Activated naive CD8-positive, alpha-beta T cell treated with anti-CD3 and anti-CD28 coated beads, Interleukin-2, amount 10 ng/mL, durations not matched to agents 7 days and 5 days (primary cell): ENCODE data around the gene UPP1. TPM values are rescaled to one million over a fixed set of nuclear protein-coding genes. Genes with fewer than 3 reads are reported as not detected.
"Not testable (repeated sequence)": the region's sequence is repeated elsewhere in the genome, so short reads cannot be mapped to it uniquely, and the experiment has no call there.

ENCODE experiments used
- ATAC-seq: fragments of 150-1000 bp; cut with Tn5 transposase; one replicate; pipeline ENCODE4 v1.10.0; 2021; ENCODE audit warnings: low read depth, moderate library complexity
- POLR2A ChIA-PET: fragments of 350-600 bp; sonication (Branson Sonifier 250); formaldehyde crosslinking; loops from one replicate; lab custom pipeline; 2021; ENCODE audit warnings: antibody characterized with exemption; lab: Charles Lee
- DNase-seq: peaks from one replicate; pipeline ENCODE4 v3.0.0; 2021
- H3K27ac Mint-ChIP-seq: one replicate; pipeline ENCODE4 v1.8.0; 2022; ENCODE audit warnings: mild to moderate bottlenecking, mixed read lengths
- H3K27me3 Mint-ChIP-seq: one replicate; pipeline ENCODE4 v1.8.0; 2022; ENCODE audit warnings: mild to moderate bottlenecking, moderate library complexity, mixed read lengths
- H3K36me3 Mint-ChIP-seq: one replicate; pipeline ENCODE4 v1.8.0; 2021; ENCODE audit warnings: mild to moderate bottlenecking, mixed read lengths
- H3K4me1 Mint-ChIP-seq: one replicate; pipeline ENCODE4 v1.8.0; 2021; ENCODE audit warnings: mixed read lengths
- H3K4me3 Mint-ChIP-seq: one replicate; pipeline ENCODE4 v1.8.0; 2022; ENCODE audit warnings: mild to moderate bottlenecking, moderate library complexity, mixed read lengths
- H3K9me3 Mint-ChIP-seq: one replicate; pipeline ENCODE4 v1.8.0; 2021; ENCODE audit warnings: mixed read lengths
- total RNA-seq, 2 experiments: library from RNA; stranded (reverse); gene quantifications; one replicate each; pipeline ENCODE4 v1.2.3, GENCODE V29; 2021

The UPP1 gene
- total RNA-seq, 2 experiments from 2014 or later: 50.4 to 55.1 TPM

DNA sequence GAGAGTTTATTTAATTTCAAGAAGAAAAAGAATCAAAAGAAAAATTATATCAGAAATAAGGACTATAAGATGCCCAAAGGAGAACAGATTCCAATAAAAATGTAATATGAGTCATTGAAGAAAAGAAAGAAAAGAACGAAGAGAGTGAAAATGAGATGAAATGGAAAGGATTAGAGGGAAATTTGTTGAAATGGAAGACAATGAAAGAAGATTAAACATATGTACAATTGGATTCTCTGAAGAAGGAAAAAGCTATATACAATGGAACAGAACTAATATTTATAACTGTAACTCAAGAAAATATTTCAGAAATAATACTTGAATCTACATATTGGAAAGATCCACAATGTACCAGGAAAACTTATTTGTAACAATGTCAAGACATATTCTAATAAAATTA lies 25.1 kb upstream of the UPP1 start:
- DNase-seq: no peak
- Mint-ChIP-seq H3K9me3 (peaks cover 7% of the 10 kb centered on the region), H3K27ac (no peak overlapping the region), H3K36me3 (peaks cover 8% of the 10 kb centered on the region), H3K4me3 (no peak overlapping the region), H3K4me1 (peaks cover 2% of the 10 kb centered on the region), H3K27me3 (no peaks in the 10 kb centered on the region)
- no peak for ATAC-seq
- POLR2A ChIA-PET: no interaction called here

DNA sequence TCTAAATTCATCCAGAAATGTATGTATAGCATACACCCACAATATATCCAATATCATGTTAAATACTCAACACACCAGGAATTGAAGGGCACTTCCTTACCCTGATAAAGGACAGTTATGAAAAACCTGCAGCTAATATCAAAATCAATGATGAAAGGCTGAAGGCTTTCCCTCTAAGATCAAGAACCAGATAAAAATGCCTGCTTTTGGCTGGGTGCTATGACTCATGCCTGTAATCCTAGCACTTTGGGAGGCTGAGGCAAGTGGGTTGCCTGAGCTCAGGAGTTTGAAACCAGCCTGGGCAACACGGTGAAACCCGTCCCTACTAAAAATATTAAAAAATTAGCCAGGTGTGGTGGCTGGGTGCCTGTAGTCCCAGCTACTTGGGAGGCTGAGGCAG lies 21.6 kb upstream of the UPP1 start:
- DNase-seq (no peak), ATAC-seq (no peak)
- Mint-ChIP-seq H3K36me3 (peaks cover 6% of the 10 kb centered on the region), H3K27me3 (no peaks in the 10 kb centered on the region), H3K27ac (no peak overlapping the region), H3K4me3 (no peak overlapping the region), H3K4me1 (no peaks in the 10 kb centered on the region), H3K9me3 (peaks cover 13% of the 10 kb centered on the region)
- POLR2A ChIA-PET: no interaction called here

DNA sequence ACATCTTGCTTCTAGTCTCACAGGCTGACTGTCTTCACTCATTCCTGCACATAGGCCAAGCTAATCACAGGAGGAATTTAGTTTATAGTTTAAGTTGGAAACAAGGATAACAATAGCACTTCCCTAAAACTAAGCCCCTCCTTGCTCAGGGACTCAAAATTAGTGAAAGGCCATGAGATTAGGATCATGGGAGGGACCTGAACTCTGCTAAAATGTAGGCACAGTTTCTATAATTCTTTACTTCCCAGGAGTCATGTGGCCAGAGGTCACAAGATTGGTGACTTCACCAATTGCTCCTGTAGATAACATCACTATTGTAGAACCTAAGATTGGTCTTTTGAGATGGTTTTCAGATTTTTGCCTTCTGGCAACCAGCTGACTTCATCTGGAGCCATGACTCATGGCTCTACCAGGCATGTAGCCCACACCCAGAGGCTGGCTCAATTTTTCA lies 14.8 kb upstream of the UPP1 start:
- POLR2A ChIA-PET: interaction anchor here (1.3 kb wide), 1 partner anchor 13 kb away, joined by 3 read pairs; no protein-coding TSS in a partner anchor
- Mint-ChIP-seq H3K27ac (no peak overlapping the region), H3K4me1 (peaks cover 4% of the 10 kb centered on the region), H3K27me3 (peaks cover 2% of the 10 kb centered on the region), H3K9me3 (peaks cover 6% of the 10 kb centered on the region), H3K4me3 (no peak overlapping the region), H3K36me3 (peaks cover 2% of the 10 kb centered on the region)
- DNase-seq: no peak
- peak; percentile 18 for ATAC-seq

DNA sequence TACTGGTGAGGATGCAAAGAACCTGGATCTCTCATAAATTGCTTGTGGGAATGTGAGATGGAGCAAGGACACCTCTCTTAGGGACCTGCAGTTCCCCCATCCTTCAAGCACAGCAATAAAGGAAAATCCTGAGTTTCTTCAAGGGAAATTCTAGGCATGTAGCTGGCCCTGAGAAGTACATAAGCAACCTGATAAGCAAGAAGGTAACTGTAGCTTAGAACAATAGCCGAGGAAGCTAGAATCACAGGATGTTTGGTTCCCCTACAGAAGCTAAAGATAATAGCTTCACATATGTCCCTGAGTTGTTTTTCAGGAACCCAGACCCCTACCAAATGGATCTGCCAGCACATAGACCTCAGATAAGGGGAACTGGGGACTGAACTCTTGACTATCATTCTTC lies 11.6 kb upstream of the UPP1 start:
- Mint-ChIP-seq H3K27ac (no peak overlapping the region), H3K9me3 (peaks cover 1% of the 10 kb centered on the region), H3K27me3 (peaks cover 2% of the 10 kb centered on the region), H3K4me3 (no peak overlapping the region), H3K36me3 (peaks cover 2% of the 10 kb centered on the region), H3K4me1 (peaks cover 4% of the 10 kb centered on the region)
- POLR2A ChIA-PET: no interaction called here
- no peak for ATAC-seq
- no peak for DNase-seq

DNA sequence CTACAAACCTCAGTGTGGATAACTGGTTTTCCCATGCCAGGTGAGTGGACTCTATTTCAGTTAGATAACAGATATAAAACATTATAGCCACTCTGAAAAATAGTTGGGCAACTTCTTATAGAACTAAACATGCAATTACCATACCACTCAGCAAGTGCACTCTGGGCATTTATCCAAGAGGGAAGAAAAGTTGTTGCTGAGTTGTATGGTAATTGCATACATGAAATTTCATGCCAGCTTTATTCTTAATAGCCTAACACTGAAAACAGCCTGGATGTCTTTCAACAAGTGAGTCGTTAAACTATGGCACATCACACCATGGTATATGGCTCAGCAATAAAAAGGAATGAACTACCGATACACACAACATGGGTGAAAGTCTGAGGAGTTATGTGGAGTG lies 10.6 kb upstream of the UPP1 start:
- no peak for ATAC-seq

DNA sequence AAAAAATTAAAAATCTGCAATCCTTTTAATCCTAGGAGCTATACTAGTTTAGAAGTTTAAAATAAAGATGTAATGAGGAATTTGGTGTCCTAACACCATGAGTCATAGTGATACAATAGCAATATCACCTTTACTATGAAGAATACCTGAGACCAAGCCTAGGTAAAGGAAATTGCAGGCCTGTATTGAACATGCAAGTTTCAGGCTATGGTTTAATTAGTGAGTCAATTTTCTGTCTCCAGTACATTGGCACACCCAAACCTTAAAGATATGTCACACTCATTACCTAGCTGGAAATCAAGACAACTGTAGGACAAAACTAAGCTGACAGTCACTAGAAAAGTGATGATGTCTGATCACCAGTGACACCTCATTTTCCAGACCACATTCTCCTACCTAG lies 6.7 kb upstream of the UPP1 start:
- H3K27ac Mint-ChIP-seq, H3K4me3 Mint-ChIP-seq: not testable (repeated sequence)
- H3K4me1 Mint-ChIP-seq: peaks cover 43% of the 10 kb centered on the region

More for the DNA sequence above, 10.6 kb upstream of the UPP1 start:
- Mint-ChIP-seq H3K4me1 (peaks cover 10% of the 10 kb centered on the region), H3K27me3 (peaks cover 2% of the 10 kb centered on the region), H3K9me3 (no peaks in the 10 kb centered on the region), H3K36me3 (peaks cover 4% of the 10 kb centered on the region), H3K27ac (no peak overlapping the region), H3K4me3 (no peak overlapping the region)
- no peak for DNase-seq
- POLR2A ChIA-PET: no interaction called here

DNA sequence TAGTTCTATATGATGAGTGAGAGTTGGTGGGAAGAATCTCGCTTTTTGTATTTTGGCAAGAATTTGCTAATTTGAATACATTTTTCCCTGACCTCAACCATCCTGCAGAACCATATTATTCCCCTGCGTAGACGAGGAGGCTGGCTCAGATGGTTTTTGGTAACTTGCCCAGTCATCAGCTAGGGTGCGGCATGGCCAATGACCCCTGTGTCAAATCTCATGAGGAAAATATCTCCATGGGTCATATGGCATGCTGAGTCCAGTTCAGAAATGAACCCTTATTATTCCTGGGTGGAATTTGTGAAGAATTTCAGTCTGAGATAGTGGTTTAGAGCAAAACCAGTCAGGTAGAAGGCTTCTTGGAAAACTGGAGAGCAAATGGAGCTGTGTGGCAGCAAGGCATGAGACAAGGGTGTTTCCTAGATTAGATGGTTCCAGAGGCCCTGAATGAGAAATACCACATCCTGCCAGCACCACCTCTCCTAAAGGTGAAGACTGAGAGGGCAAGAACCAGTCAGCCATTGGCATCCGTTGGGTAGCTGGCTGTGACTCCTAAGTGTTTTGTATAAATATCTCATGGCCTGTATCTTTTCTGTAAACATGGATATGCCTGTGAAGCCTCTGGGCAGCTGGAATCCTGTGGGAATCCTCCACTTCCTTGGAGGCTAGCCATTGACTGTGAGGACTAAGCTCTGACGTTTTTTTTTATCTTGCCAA lies 5.8 kb upstream of the UPP1 start:
- DNase-seq (no peak), ATAC-seq (peak; percentile 22)
- POLR2A ChIA-PET: interaction anchor here (0.6 to 1.2 kb wide), 3 partner anchors 13 to 138 kb away, joined by 3 to 4 read pairs (median 3); no protein-coding TSS in a partner anchor
- Mint-ChIP-seq H3K27me3 (no peaks in the 10 kb centered on the region), H3K4me3 (peak overlapping the region; percentile 53), H3K36me3 (peaks cover 4% of the 10 kb centered on the region), H3K4me1 (peaks cover 47% of the 10 kb centered on the region), H3K9me3 (no peaks in the 10 kb centered on the region), H3K27ac (peak overlapping the region; percentile 69)

More for the DNA sequence above, 6.7 kb upstream of the UPP1 start:
- H3K27me3 Mint-ChIP-seq, H3K36me3 Mint-ChIP-seq, ATAC-seq, POLR2A ChIA-PET, DNase-seq, H3K9me3 Mint-ChIP-seq: not testable (repeated sequence)

DNA sequence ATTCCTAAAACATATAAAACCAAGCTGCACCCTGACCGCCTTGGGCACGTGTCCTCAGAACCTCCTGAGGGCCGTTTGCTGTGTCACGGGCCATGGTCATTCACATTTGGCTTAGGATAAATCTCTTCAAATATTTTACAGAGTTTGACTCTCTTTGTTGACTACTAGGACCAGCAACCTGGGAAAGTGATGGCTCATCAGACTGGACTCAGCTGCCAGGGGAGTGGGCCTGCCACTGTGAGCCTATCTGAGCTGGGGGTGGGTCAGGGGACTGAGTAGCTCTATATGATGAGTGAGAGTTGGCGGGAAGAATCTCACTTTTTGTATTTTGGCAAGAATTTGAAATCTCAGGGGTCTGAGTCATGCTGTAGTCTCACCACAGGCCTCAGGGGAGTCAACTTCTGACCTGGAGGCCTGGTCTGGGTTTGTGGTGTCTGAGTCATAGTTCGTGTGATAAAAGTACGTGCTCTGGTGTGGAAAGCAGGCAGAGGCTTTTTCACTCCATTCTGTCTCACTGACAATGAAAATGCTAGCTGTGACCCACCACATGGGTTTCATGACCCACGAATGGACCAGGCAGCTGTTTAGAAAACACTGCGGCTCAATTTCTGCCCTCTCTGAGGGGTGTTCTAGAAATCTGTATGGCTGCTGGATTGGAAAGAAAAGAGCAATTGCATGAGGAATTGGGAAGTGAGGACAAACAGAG lies 4.2 kb upstream of the UPP1 start:
- POLR2A ChIA-PET: interaction anchor here (1.1 to 3.2 kb wide), 4 partner anchors 11 to 93 kb away, joined by 3 to 11 read pairs (median 6); partner anchors contain the start of gene C7orf57
- peak; percentile 57 for DNase-seq

DNA sequence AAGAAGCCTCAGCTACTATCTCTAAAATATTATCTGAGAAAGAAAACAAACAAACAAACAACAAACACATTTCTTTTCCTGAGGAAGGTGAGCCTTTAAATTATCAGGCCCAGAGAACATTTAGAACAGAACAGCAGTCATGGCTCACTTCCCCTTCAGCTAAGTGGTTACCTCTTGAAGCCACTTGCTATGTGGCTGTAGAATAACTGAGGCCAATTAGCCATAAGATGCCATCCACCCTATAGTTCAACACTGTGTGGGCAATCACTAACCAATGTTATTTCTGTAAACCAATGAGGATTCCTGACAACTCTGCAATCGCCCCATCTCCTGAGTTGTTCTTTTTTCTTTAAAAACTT lies 3.7 kb upstream of the UPP1 start:
- ATAC-seq (no peak), DNase-seq (no peak)
- peak overlapping the region; percentile 94 for H3K27ac Mint-ChIP-seq
- no peaks in the 10 kb centered on the region for H3K27me3 Mint-ChIP-seq
- peak overlapping the region; percentile 70 for H3K4me3 Mint-ChIP-seq
- H3K4me1 Mint-ChIP-seq: peaks cover 48% of the 10 kb centered on the region
- H3K36me3 Mint-ChIP-seq: peaks cover 3% of the 10 kb centered on the region
- POLR2A ChIA-PET: interaction anchor here (1.1 to 3.2 kb wide), 4 partner anchors 11 to 94 kb away, joined by 3 to 11 read pairs (median 6); partner anchors contain the start of gene C7orf57
- H3K9me3 Mint-ChIP-seq: no peaks in the 10 kb centered on the region

More for the DNA sequence above, 4.2 kb upstream of the UPP1 start:
- Mint-ChIP-seq H3K27ac (peak overlapping the region; percentile 94), H3K9me3 (no peaks in the 10 kb centered on the region), H3K4me3 (peak overlapping the region; percentile 70), H3K36me3 (peaks cover 2% of the 10 kb centered on the region), H3K27me3 (no peaks in the 10 kb centered on the region), H3K4me1 (peaks cover 47% of the 10 kb centered on the region)
- ATAC-seq: peak; percentile 19

DNA sequence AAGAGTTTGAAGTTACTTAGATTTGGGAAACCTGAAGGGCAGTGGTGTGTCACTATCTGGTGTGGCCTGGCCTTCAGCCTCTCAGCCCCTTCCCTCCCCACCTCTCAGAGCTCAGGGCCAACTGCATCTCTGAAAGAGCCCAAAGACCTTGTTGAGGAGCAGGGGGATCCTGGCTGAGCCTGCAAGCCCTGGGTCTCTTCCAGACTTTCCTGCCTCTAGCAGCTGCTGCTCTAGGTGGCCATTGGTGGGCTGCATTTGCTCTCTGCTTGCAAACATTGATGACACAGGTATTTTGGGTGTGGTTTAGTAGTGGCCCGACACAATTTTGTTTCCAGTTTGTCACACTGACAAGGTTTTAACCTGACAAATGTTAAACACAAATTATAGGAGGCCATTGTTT lies 3.1 kb upstream of the UPP1 start:
- POLR2A ChIA-PET: interaction anchor here (1.6 to 3.2 kb wide), 3 partner anchors 10 to 95 kb away, joined by 8 to 11 read pairs (median 10); no protein-coding TSS in a partner anchor
- Mint-ChIP-seq H3K27ac (peak overlapping the region; percentile 94), H3K27me3 (no peaks in the 10 kb centered on the region), H3K36me3 (peaks cover 7% of the 10 kb centered on the region), H3K4me3 (peak overlapping the region; percentile 70), H3K9me3 (no peaks in the 10 kb centered on the region), H3K4me1 (peaks cover 52% of the 10 kb centered on the region)
- DNase-seq (no peak), ATAC-seq (no peak)

DNA sequence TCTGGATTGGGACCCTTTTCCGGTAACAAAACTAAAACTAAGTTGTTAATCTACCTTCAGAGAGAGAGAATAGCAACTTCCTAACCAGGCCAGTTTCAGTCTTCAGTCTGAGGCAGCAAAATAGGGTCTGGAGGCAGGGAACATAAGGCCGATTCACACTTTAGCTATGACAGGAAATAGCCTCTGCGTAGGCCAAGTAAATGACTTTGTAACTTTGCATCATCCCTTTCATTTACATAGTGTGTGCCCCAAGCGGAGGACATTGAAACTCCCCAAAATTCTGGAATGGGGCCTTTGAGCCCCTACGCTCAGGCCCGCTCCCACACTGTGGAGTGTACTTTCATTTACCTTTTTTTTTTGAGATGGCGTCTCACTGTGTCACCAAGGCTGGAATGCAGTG lies 1.7 kb upstream of the UPP1 start:
- no peaks in the 10 kb centered on the region for H3K9me3 Mint-ChIP-seq
- H3K27me3 Mint-ChIP-seq: no peaks in the 10 kb centered on the region
- peaks cover 59% of the 10 kb centered on the region for H3K4me1 Mint-ChIP-seq
- no peak for ATAC-seq
- peaks cover 17% of the 10 kb centered on the region for H3K36me3 Mint-ChIP-seq
- POLR2A ChIA-PET: interaction anchor here (1.0 to 3.2 kb wide), 4 partner anchors 9 to 96 kb away, joined by 3 to 13 read pairs (median 10); no protein-coding TSS in a partner anchor
- peak overlapping the region; percentile 82 for H3K4me3 Mint-ChIP-seq
- peak overlapping the region; percentile 94 for H3K27ac Mint-ChIP-seq
- no peak for DNase-seq

DNA sequence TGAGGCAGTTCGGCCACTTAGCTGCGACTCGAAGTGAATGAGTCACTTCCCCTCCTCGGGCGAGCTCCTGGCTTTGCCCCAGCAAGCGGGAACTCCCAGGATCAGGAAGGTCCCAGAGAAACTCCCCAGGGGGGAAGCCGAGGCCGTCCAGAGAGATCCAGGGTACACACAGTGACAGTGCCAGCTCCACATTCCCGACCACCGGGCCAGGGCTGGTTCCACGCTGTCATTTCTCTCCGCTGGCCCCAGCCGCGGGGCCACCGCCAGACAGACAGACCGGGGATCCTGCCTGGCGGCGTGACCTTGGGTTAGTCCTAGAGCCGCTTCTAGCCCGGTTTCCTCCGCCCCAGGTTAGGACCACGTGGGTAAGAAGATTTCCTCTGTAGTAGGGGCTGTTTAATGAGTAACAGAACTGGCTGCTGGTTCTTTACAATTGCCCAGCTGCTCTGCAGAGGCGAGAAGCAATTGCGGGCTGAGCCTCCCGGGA lies 463 bp upstream of the UPP1 start:
- Mint-ChIP-seq H3K9me3 (no peaks in the 10 kb centered on the region), H3K4me3 (peak overlapping the region; percentile 82), H3K4me1 (peaks cover 54% of the 10 kb centered on the region), H3K27ac (peak overlapping the region; percentile 94), H3K27me3 (no peaks in the 10 kb centered on the region), H3K36me3 (peaks cover 20% of the 10 kb centered on the region)
- DNase-seq (no peak), ATAC-seq (peak; percentile 79)
- POLR2A ChIA-PET: interaction anchor here (0.9 to 2.4 kb wide), 6 partner anchors 9 to 97 kb away, joined by 3 to 15 read pairs (median 5); no protein-coding TSS in a partner anchor
